NCI-H2029 treated with DMSO at 0.1 percent for 48 hours (cell line): Measurements from ENCODE around the gene BIRC7.
"Not testable (repeated sequence)": the region's sequence is repeated elsewhere in the genome, so short reads cannot be mapped to it uniquely, and the experiment has no call there.

Experiments
- DNase-seq: peaks from one replicate; lab custom pipeline; 2025; lab: John Stamatoyannopoulos, UW

BIRC7 gene

GRCh38 chr20:63248835-63249591, 13.3 kb downstream of the BIRC7 start:
- no peak for DNase-seq

DNA sequence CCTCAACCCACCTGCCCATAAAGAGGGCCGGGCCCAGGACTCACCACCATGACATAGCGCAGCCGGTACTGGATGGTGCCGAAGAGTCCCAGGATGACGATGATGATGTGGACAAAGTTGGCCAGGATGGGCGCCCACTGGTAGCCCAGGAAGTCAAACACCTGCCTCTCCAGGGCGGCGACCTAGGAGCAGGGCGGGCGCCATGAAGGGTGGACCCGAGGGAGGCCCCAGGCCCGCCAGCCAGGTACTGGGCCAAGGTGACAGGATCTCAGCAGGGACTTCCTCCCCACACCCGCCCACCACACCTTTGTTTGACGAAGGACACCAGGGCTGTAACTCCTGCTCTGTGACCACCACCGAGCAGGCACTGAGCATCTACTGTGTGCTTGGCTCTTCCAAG, 14.2 kb downstream of the BIRC7 start:
- no peak for DNase-seq

GRCh38 chr20:63251350-63251749, 15.6 kb downstream of the BIRC7 start:
- not testable (repeated sequence) for DNase-seq

DNA sequence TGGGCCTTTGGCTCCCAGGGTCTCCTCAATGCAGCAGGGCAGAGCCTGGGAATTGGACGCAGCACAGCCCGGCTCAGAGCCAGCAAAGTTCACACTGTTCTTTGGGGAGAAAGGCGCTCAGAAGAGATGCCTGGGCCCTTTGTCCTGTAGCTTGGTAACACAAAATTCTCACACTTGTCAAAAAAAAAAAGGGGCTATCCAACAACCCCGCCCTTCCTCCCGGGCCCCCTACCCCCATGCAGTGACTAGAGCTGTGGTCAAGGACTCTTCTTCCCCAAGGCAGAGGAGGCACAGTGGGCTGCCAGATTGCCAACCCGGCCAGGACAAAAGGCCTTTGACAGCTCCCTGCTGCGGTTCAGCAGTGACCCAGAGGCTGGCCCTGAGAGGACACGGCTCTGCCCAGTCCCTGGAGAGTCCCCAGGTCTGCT, 16.6 kb downstream of the BIRC7 start:
- DNase-seq, result no peak

- no peak for DNase-seq
Observed at GRCh38 chr20:63253065-63253437, 17.3 kb downstream of the BIRC7 start.

DNA sequence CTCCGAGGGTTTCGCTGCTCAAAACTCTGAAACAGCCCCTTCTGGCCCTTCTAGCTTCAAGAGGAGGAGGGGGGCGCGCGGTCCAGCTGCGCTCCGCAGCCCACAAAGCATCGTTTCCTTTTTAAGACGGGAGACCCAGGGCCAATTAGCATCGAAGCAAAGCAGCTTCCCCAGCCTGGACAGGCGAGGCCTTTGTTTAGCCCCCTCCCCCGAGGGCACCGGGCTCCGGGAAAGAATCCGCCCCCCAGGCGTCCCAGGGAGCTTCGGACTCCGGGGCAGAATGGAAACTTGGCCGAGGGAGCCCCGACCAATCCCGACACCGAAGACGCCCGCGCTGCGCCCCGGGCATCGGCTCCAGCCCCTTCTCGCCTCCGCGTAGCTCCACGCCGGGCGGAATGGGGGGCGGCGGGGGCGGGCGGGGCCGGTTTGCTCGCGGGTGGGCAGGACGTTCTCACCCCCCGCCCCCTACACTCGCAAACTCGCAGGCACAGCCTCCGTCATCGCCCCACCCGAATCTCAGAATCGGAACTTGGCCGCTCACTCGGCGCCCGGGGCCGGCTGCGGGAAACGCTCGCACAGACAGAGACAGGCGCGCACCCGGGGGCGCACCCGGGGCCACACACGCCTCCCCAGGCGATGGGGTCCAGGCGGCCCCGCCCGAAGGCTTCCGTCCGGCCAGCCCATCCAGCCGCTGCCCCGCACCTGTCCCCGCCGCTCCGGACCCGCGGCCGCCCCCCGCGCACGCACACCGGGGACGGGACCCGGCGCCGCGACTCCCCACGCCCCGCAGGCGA, 17.9 kb downstream of the BIRC7 start:
- no peak for DNase-seq

- no peak for DNase-seq
Observed at GRCh38 chr20:63254232-63254605, 18.5 kb downstream of the BIRC7 start, which contains the start of gene NKAIN4. TSS of gene NKAIN4 (minus strand) at chr20:63254463. CDS start at chr20:63254450, 13 bp downstream.

GRCh38 chr20:63254606-63255384, 19.1 kb downstream of the BIRC7 start:
- DNase-seq, result no peak

- no peak for DNase-seq
Observed at GRCh38 chr20:63255931-63256704, 20.4 kb downstream of the BIRC7 start.

GRCh38 chr20:63256954-63257353, 21.2 kb downstream of the BIRC7 start:
- DNase-seq, result no peak

- no peak for DNase-seq
Observed at GRCh38 chr20:63257629-63258028, 21.9 kb downstream of the BIRC7 start.

DNA sequence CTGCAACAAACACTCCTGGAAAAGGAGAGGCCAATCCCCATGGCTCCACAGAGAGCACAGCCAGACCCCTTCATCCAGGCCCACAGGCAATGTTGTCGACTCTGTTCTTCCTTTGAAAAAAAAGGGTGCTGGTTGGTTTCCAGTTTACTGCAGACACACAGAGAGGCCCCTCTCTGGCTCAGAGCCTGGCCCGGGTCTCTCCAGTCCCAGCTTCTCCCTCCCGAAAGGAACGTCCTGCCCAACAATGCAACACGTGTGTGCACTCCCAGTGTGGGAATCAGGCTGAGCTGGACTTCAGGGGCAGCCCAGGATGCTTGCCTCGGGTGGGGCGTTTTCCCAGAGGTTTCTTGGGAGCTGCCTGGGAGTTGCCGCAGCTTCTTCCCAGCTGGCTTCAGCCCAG, 23.1 kb downstream of the BIRC7 start:
- no peak for DNase-seq

GRCh38 chr20:63259734-63260460, 24.2 kb downstream of the BIRC7 start:
- no peak for DNase-seq

GRCh38 chr20:63260521-63260920, 24.8 kb downstream of the BIRC7 start:
- no peak for DNase-seq

- no peak for DNase-seq
Observed at GRCh38 chr20:63261060-63261794, 25.5 kb downstream of the BIRC7 start.

- DNase-seq, result no peak
Observed at GRCh38 chr20:63261795-63262528, 26.3 kb downstream of the BIRC7 start.

DNA sequence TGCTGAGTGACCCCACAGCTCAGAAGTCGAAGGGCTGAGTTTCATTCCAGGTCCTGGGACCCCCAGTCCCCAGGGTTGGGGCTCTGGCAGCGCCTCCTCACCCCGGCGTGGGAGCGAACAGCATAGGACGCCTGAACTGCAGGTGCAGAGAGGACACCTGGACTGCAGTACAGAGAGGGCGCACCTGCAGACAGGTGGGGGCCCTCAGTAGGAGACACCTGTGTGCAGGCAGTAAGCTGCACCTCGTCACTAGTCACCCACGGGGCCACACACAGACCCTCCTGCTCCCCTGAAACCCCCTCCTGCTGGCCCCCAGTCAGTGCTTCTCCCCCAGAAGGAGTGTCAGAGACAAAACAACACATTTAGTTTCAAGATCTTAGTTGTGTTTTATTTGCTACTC, 27.1 kb downstream of the BIRC7 start:
- DNase-seq, result no peak

GRCh38 chr20:63264000-63264399, 28.3 kb downstream of the BIRC7 start:
- no peak for DNase-seq

GRCh38 chr20:63264519-63264918, 28.8 kb downstream of the BIRC7 start:
- no peak for DNase-seq
